ENCODE results near the gene SLC22A4.

SLC22A4 gene

DNA sequence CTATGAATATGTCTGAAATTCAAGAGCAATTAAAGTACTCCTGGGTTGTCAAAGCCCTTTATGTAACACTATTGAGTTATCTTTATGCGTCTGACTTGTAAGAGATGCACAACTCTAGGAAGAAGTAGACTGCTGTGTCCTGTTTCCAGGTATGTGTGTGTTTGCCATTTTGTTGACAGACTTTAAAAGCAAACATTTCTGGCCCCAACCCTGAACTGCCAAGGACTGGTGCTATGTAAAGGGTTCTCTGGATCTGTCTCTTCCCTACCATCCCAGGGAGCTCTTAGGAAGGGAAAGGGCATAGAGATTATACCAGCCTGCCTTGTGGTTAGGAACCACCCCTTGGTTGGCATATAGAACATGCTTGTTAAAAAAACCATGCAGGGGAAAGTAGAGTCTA is 87.4 kb downstream of the SLC22A4 start:
- DNase-seq (ENCODE audit: insufficient read length, low spot score) (no peak), FAIRE-seq (no peak)
- TF ChIP-seq CTCF (IDR thresholded peaks at IDR 0.05; ENCODE audit: insufficient read depth, missing control alignments), result no peak

GRCh38 chr5:132383261-132383660 is 89.1 kb downstream of the SLC22A4 start:
- DNase-seq (ENCODE audit: insufficient read length, low spot score) (no peak), FAIRE-seq (no peak)
- no peak for TF ChIP-seq CTCF (IDR thresholded peaks at IDR 0.05; ENCODE audit: insufficient read depth, missing control alignments)

- no peak for TF ChIP-seq CTCF (IDR thresholded peaks at IDR 0.05; ENCODE audit: insufficient read depth, missing control alignments)
- DNase-seq (ENCODE audit: insufficient read length, low spot score) (no peak), FAIRE-seq (no peak)
Observed at GRCh38 chr5:132383984-132384383, 89.8 kb downstream of the SLC22A4 start.

- TF ChIP-seq CTCF (IDR thresholded peaks at IDR 0.05; ENCODE audit: insufficient read depth, missing control alignments), result no peak
- no peak for DNase-seq (ENCODE audit: insufficient read length, low spot score)
- FAIRE-seq, result no peak
Observed at GRCh38 chr5:132384506-132385050, 90.4 kb downstream of the SLC22A4 start.

GRCh38 chr5:132385326-132386105 is 91.3 kb downstream of the SLC22A4 start:
- DNase-seq (ENCODE audit: insufficient read length, low spot score), result peak; percentile 58
- no peak for FAIRE-seq
- peak; percentile 61 for TF ChIP-seq CTCF (IDR thresholded peaks at IDR 0.05; ENCODE audit: insufficient read depth, missing control alignments)

- DNase-seq (ENCODE audit: insufficient read length, low spot score) (peak; percentile 43), FAIRE-seq (no peak)
Observed at GRCh38 chr5:132386644-132387286, 92.6 kb downstream of the SLC22A4 start.

More at GRCh38 chr5:132386644-132387286, 92.6 kb downstream of the SLC22A4 start:
- peak; percentile 44 for TF ChIP-seq CTCF (IDR thresholded peaks at IDR 0.05; ENCODE audit: insufficient read depth, missing control alignments)

All from D721Med (cell line).